GM12875 (cell line): ENCODE measurements around the gene U2AF2.
A peak's percentile ranks its signal among the peaks of the same experiment; 100 is the strongest.

Experiments
- H3K4me3 ChIP-seq: one replicate; pipeline ENCODE4 v1.5.1; 2011; ENCODE audit warnings: low read depth, low read length, control low read depth
- TF ChIP-seq, protein P1 (sequence below): IDR thresholded peaks from 2 replicates; pipeline ENCODE4 v1.5.1; 2011; ENCODE audit warnings: low read depth, mild to moderate bottlenecking, control low read depth, inconsistent platforms, low read length, moderate library complexity, borderline replicate concordance; ENCODE audit not compliant: insufficient read depth

U2AF2 gene

GRCh38 chr19:55644842-55645511 is 9.9 kb upstream of the U2AF2 start:
- peak overlapping the region; percentile 80 for H3K4me3 ChIP-seq
- TF ChIP-seq, protein P1, sequence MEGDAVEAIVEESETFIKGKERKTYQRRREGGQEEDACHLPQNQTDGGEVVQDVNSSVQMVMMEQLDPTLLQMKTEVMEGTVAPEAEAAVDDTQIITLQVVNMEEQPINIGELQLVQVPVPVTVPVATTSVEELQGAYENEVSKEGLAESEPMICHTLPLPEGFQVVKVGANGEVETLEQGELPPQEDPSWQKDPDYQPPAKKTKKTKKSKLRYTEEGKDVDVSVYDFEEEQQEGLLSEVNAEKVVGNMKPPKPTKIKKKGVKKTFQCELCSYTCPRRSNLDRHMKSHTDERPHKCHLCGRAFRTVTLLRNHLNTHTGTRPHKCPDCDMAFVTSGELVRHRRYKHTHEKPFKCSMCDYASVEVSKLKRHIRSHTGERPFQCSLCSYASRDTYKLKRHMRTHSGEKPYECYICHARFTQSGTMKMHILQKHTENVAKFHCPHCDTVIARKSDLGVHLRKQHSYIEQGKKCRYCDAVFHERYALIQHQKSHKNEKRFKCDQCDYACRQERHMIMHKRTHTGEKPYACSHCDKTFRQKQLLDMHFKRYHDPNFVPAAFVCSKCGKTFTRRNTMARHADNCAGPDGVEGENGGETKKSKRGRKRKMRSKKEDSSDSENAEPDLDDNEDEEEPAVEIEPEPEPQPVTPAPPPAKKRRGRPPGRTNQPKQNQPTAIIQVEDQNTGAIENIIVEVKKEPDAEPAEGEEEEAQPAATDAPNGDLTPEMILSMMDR = no peak

DNA sequence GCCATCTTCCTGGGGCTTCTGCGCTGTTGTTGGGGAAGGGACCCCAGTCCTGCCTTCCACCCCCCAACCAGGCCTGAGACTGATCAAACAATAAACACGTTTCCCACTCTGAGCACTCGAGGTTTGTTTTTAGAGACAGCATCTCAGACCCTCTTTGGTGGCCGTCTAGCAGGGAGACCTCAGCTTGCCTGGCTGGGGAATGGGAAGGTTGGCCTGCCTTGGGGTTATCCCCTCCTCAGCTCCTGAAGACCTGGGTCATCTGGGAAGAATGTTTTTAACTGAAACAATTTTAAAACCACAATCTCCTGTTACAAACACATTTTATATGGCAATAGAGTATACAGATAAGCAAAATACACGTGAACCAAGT is 9.3 kb upstream of the U2AF2 start:
- TF ChIP-seq, protein P1 = no peak
- H3K4me3 ChIP-seq = peak overlapping the region; percentile 80

- TF ChIP-seq, protein P1 = no peak
- peak overlapping the region; percentile 90 for H3K4me3 ChIP-seq
These were observed 7.7 kb upstream of the U2AF2 start for GRCh38 chr19:55646889-55647731.

GRCh38 chr19:55647732-55648584 is 6.9 kb upstream of the U2AF2 start, which contains the start of gene CCDC106:
Gene CCDC106 (plus strand): TSS chr19:55648212. CDS start chr19:55649047, 835 bp downstream.
- peak within 1 kb of the TSS; percentile 90 for H3K4me3 ChIP-seq
- TF ChIP-seq, protein P1 = no peak

DNA sequence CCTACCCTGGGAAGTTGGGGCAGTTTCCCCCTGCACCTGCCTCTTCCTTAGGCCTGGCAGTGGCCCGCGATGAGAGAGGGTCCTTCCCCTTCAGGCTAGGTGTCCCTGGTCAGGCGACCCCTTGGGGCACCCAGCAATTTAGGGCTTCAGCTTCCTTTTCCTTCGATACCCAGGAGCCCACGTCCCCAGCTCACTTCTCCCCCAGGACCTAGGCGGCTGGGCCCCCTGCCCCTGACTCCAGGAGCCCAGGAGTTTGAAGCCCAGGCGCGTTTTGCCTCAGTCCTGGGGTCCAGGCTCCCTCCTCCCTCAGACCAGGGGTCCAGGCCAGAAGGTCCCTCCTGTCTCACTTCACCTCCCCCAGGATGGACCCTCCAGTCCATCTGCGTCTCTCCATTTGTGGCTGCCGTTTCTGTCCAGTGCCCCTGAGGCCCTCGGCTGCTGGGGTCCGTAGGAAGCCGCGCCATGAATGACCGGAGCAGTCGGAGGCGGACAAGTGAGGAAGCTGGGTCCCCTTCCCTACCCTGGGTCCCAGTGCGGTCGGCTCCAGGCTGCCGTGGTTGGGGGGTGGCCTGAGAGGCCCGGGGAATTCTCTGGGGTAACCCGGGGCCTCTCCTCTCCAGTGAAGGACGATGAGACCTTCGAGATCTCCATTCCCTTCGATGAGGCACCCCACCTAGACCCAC is 6.1 kb upstream of the U2AF2 start:
- TF ChIP-seq, protein P1 = no peak
- peak overlapping the region; percentile 90 for H3K4me3 ChIP-seq

- TF ChIP-seq, protein P1 = no peak
- H3K4me3 ChIP-seq = peak overlapping the region; percentile 90
These were observed 5.3 kb upstream of the U2AF2 start for GRCh38 chr19:55649268-55650125.
